HG03469 (cell line): ENCODE results near the gene ERBB4.

Source experiments
- ATAC-seq: cut with Tn5 transposase; IDR thresholded peaks from one replicate; pipeline ENCODE4 v1.9.1; 2021; ENCODE audit warnings: mild to moderate bottlenecking, moderate library complexity, moderate number of reproducible peaks; ENCODE audit not compliant: unreplicated experiment

ERBB4 gene

GRCh38 chr2:212098966-212099365 is 439.6 kb downstream of the ERBB4 start:
- no peak for ATAC-seq

- no peak for ATAC-seq
Measured at GRCh38 chr2:212097001-212097400, 441.6 kb downstream of the ERBB4 start.

- no peak for ATAC-seq
Measured at GRCh38 chr2:212089873-212090272, 448.7 kb downstream of the ERBB4 start.

- ATAC-seq, result no peak
Measured at GRCh38 chr2:212088353-212088752, 450.2 kb downstream of the ERBB4 start.

- ATAC-seq, result no peak
Measured at GRCh38 chr2:212083492-212083891, 455.1 kb downstream of the ERBB4 start.

- peak; percentile 65 for ATAC-seq
Measured at GRCh38 chr2:212078103-212078502, 460.5 kb downstream of the ERBB4 start.

GRCh38 chr2:212076456-212076855 is 462.1 kb downstream of the ERBB4 start:
- no peak for ATAC-seq

- ATAC-seq, result no peak
Measured at GRCh38 chr2:212073360-212073759, 465.2 kb downstream of the ERBB4 start.

- no peak for ATAC-seq
Measured at GRCh38 chr2:212066546-212066945, 472.1 kb downstream of the ERBB4 start.

- no peak for ATAC-seq
Measured at GRCh38 chr2:212064318-212064717, 474.3 kb downstream of the ERBB4 start.

- no peak for ATAC-seq
Measured at GRCh38 chr2:212052412-212053159, 486.0 kb downstream of the ERBB4 start.

- no peak for ATAC-seq
Measured at GRCh38 chr2:212050871-212051270, 487.7 kb downstream of the ERBB4 start.

GRCh38 chr2:212042562-212042961 is 496.0 kb downstream of the ERBB4 start:
- ATAC-seq, result no peak

GRCh38 chr2:212037062-212037461 is 501.5 kb downstream of the ERBB4 start:
- ATAC-seq, result no peak

GRCh38 chr2:212034841-212035585 is 503.6 kb downstream of the ERBB4 start:
- no peak for ATAC-seq

GRCh38 chr2:212033888-212034287 is 504.7 kb downstream of the ERBB4 start:
- no peak for ATAC-seq

- ATAC-seq, result no peak
Measured at GRCh38 chr2:212032536-212033219, 505.9 kb downstream of the ERBB4 start.

- ATAC-seq, result no peak
Measured at GRCh38 chr2:212032032-212032431, 506.6 kb downstream of the ERBB4 start.

- ATAC-seq, result no peak
Measured at GRCh38 chr2:212030709-212031108, 507.9 kb downstream of the ERBB4 start.

GRCh38 chr2:212028798-212029394 is 509.7 kb downstream of the ERBB4 start:
- ATAC-seq, result no peak
